RCC 7860 (cell line): ENCODE data around the gene GNL3.

ENCODE experiments used
- DNase-seq: peaks from one replicate; pipeline ENCODE4 v3.0.0-alpha.2; 2015; ENCODE audit warnings: low spot score
- FAIRE-seq: peaks from 2 replicates; lab custom pipeline; 2012; peaks lifted over from hg19 to GRCh38; lab: Jason Lieb, UNC

GNL3 gene

GRCh38 chr3:52685285-52685708, 535 bp upstream of the GNL3 start:
- DNase-seq (peak; percentile 55), FAIRE-seq (no peak)

- DNase-seq (no peak), FAIRE-seq (no peak)
Measured at GRCh38 chr3:52688266-52688665, 2.4 kb downstream of the GNL3 start.

- DNase-seq (no peak), FAIRE-seq (no peak)
Measured at GRCh38 chr3:52689151-52689550, 3.3 kb downstream of the GNL3 start.

- FAIRE-seq (no peak), DNase-seq (no peak)
Measured at GRCh38 chr3:52690560-52690959, 4.7 kb downstream of the GNL3 start.

GRCh38 chr3:52693071-52693470, 7.2 kb downstream of the GNL3 start:
- no peak for DNase-seq
- no peak for FAIRE-seq

GRCh38 chr3:52694528-52695189, 8.8 kb downstream of the GNL3 start:
- no peak for DNase-seq
- no peak for FAIRE-seq

- FAIRE-seq (no peak), DNase-seq (no peak)
Measured at GRCh38 chr3:52695798-52696671, 10.2 kb downstream of the GNL3 start.

GRCh38 chr3:52696830-52697631, 11.2 kb downstream of the GNL3 start:
- no peak for DNase-seq
- no peak for FAIRE-seq

GRCh38 chr3:52697632-52697965, 11.8 kb downstream of the GNL3 start:
- FAIRE-seq, result no peak

GRCh38 chr3:52703341-52703740, 17.5 kb downstream of the GNL3 start:
- FAIRE-seq, result no peak
- DNase-seq, result no peak

More at GRCh38 chr3:52697632-52697965, 11.8 kb downstream of the GNL3 start:
- no peak for DNase-seq

- no peak for FAIRE-seq
- DNase-seq, result peak; percentile 25
Measured at GRCh38 chr3:52704611-52705437, 19.0 kb downstream of the GNL3 start.

- DNase-seq, result no peak
- no peak for FAIRE-seq
Measured at GRCh38 chr3:52705438-52705687, 19.5 kb downstream of the GNL3 start.

GRCh38 chr3:52705688-52706686, 20.2 kb downstream of the GNL3 start, which contains the start of the genes GLT8D1 and SPCS1:
Gene GLT8D1 (minus strand): TSS chr3:52705791. CDS start chr3:52700460, 5,331 bp downstream.
Gene SPCS1 (plus strand): TSS chr3:52706106. CDS start chr3:52706247, 141 bp downstream.
- FAIRE-seq, result no peak
- DNase-seq, result peak; percentile 61

- DNase-seq (no peak), FAIRE-seq (no peak)
Measured at GRCh38 chr3:52707585-52707984, 21.8 kb downstream of the GNL3 start.

- DNase-seq (no peak), FAIRE-seq (no peak)
Measured at GRCh38 chr3:52710512-52710911, 24.7 kb downstream of the GNL3 start.

- no peak for DNase-seq
- no peak for FAIRE-seq
Measured at GRCh38 chr3:52712291-52713212, 26.7 kb downstream of the GNL3 start.

GRCh38 chr3:52714335-52715302, 28.8 kb downstream of the GNL3 start:
- DNase-seq, result no peak
- no peak for FAIRE-seq
